ENCODE data around the gene GBF1. TPM values are rescaled to one million over a fixed set of nuclear protein-coding genes. Genes with fewer than 3 reads are reported as not detected.

The GBF1 gene
- total and polyA plus RNA-seq, 2 of the 13 experiments (the other 11 are each of a cell fraction or from before 2014, with no cell fraction given), result 17.1 to 21.9 TPM

GRCh38 chr10:102395400-102396316 is 150.3 kb downstream of the GBF1 start, which contains the start of gene NFKB2:
NFKB2 (plus strand) TSS chr10:102395705; CDS start chr10:102395960, 255 bp downstream.
- in situ Hi-C loops (cut with HindIII; ENCODE audit: extremely low pct_ligation_motif_present, low pct_unique_long_range_greater_than_20kb), result no loop called here
- POLR2A ChIA-PET, result interaction anchor here (0.9 to 2.3 kb wide), 11 partner anchors 8 to 169 kb away, joined by 3 to 12 read pairs (median 6); partner anchors contain the start of genes CUEDC2, ELOVL3, FBXL15 and GBF1
- no peaks in the 10 kb centered on the region for H3K9me3 ChIP-seq (ENCODE audit: low read length)
- H4K20me1 ChIP-seq (ENCODE audit: insufficient read depth, low read length), result no peaks in the 10 kb centered on the region
- no peaks in the 10 kb centered on the region for H3K36me3 ChIP-seq (replicated peaks in 1 of 2; ENCODE audit: control insufficient read depth in 1 of 2, insufficient read depth in 2 of 2, low read length in 2 of 2)
- CTCF ChIA-PET (ENCODE audit: low intra/inter-chr PET ratio, low total read pairs), result no interaction called here
- no TSS peak for BruUV-seq (replicated peaks)
- ATAC-seq (peak; percentile 54), DNase-seq (ENCODE audit: low spot score) (peak; percentile 65), FAIRE-seq (peak; percentile 66)
- H3K79me2 ChIP-seq (ENCODE audit: insufficient read depth, low read length), result peaks cover 3% of the 10 kb centered on the region
- H3K27ac ChIP-seq (ENCODE audit: extremely low read length, insufficient read depth, low read length), result peak within 1 kb of the TSS; percentile 66
- peak within 1 kb of the TSS; percentile 99 for H3K4me2 ChIP-seq (ENCODE audit: low read depth, low read length)
- H3K27me3 ChIP-seq (ENCODE audit: control insufficient read depth in 1 of 2, insufficient read depth in 2 of 2, low read length in 2 of 2), result peaks cover 0 to 11% of the 10 kb centered on the region in 2 experiments; a peak in 2 of 5 replicates
- H3K9ac ChIP-seq (ENCODE audit: insufficient read depth, low read depth, low read length), result peak within 1 kb of the TSS; percentile 68
- peak within 1 kb of the TSS; percentile 69 to 82 (median 79) for H3K4me3 ChIP-seq (replicated peaks in 1 of 3; ENCODE audit: insufficient read depth in 1 of 3, low read depth in 2 of 3, low read length in 3 of 3)
- no peak within 1 kb of the TSS for H2AFZ ChIP-seq (ENCODE audit: low read length)
- 1% methylated on average over 28 of the region's 42 CpGs for WGBS (ENCODE audit: low lambda C conversion rate)
- peaks cover 47% of the 10 kb centered on the region for H3K4me1 ChIP-seq (ENCODE audit: insufficient read depth, low read length)
- intact Hi-C loops (cut with micrococcal nuclease; ENCODE audit: unreplicated experiment), result loop anchor here (2.0 kb wide), 1 partner anchor 25 kb away; the partner anchor contains the start of gene FBXL15
- TF ChIP-seq TAF1 (CRISPR knock-in tag; IDR thresholded peaks at IDR 0.05), result 0 out of 2 replicates have a peak, but pooled peaks have one; percentile 20
- no peak for TF ChIP-seq REST (IDR thresholded peaks at IDR 0.05; ENCODE audit: borderline replicate concordance in 1 of 2, low read depth in 1 of 2, low read length in 2 of 2)
- TF ChIP-seq CREB1 (IDR thresholded peaks at IDR 0.05), result peak; percentile 78
- peak; percentile 89 for TF ChIP-seq CREB1 (CRISPR knock-in tag; IDR thresholded peaks at IDR 0.05)
- TF ChIP-seq ETV6 (CRISPR knock-in tag; conservative IDR thresholded peaks at IDR 0.05), result 0 out of 2 replicates have a peak, but pooled peaks have one; percentile 43
- 0 out of 2 replicates have a peak, but pooled peaks have one; percentile 44 for TF ChIP-seq ERF (CRISPR knock-in tag; IDR thresholded peaks at IDR 0.05)
- 0 out of 2 replicates have a peak, but pooled peaks have one; percentile 36 for TF ChIP-seq ZNF33A (CRISPR knock-in tag; IDR thresholded peaks at IDR 0.05; ENCODE audit: borderline replicate concordance)
- peak; percentile 43; the same call in 1 of the 2 replicates for TF ChIP-seq SP5 (CRISPR knock-in tag; IDR thresholded peaks at IDR 0.05; ENCODE audit: borderline replicate concordance, low read depth)
- peak; percentile 33; the same call in 1 of the 2 replicates for TF ChIP-seq HNF1B (CRISPR knock-in tag; IDR thresholded peaks at IDR 0.05)
- peak; percentile 85 for TF ChIP-seq SP1 (IDR thresholded peaks at IDR 0.05)
- TF ChIP-seq SP1 (CRISPR knock-in tag; IDR thresholded peaks at IDR 0.05), result peak; percentile 100
- TF ChIP-seq ZNF766 (CRISPR knock-in tag; IDR thresholded peaks at IDR 0.05; ENCODE audit: borderline replicate concordance), result 0 out of 2 replicates have a peak, but pooled peaks have one; percentile 43
- TF ChIP-seq ISL2 (CRISPR knock-in tag; IDR thresholded peaks at IDR 0.05), result 0 out of 2 replicates have a peak, but pooled peaks have one; percentile 26
- no peak for TF ChIP-seq ZNF775 (CRISPR knock-in tag; IDR thresholded peaks at IDR 0.05; ENCODE audit: borderline replicate concordance)
- no peak for TF ChIP-seq ZNF577 (CRISPR knock-in tag; IDR thresholded peaks at IDR 0.05; ENCODE audit: borderline replicate concordance, low read depth)
- no peak for TF ChIP-seq ATF6 (CRISPR knock-in tag; conservative IDR thresholded peaks at IDR 0.05)
